ENCODE results near the gene HELQ.
"Not testable (repeated sequence)": the region's sequence is repeated elsewhere in the genome, so short reads cannot be mapped to it uniquely, and the experiment has no call there.

Gene HELQ, protein sequence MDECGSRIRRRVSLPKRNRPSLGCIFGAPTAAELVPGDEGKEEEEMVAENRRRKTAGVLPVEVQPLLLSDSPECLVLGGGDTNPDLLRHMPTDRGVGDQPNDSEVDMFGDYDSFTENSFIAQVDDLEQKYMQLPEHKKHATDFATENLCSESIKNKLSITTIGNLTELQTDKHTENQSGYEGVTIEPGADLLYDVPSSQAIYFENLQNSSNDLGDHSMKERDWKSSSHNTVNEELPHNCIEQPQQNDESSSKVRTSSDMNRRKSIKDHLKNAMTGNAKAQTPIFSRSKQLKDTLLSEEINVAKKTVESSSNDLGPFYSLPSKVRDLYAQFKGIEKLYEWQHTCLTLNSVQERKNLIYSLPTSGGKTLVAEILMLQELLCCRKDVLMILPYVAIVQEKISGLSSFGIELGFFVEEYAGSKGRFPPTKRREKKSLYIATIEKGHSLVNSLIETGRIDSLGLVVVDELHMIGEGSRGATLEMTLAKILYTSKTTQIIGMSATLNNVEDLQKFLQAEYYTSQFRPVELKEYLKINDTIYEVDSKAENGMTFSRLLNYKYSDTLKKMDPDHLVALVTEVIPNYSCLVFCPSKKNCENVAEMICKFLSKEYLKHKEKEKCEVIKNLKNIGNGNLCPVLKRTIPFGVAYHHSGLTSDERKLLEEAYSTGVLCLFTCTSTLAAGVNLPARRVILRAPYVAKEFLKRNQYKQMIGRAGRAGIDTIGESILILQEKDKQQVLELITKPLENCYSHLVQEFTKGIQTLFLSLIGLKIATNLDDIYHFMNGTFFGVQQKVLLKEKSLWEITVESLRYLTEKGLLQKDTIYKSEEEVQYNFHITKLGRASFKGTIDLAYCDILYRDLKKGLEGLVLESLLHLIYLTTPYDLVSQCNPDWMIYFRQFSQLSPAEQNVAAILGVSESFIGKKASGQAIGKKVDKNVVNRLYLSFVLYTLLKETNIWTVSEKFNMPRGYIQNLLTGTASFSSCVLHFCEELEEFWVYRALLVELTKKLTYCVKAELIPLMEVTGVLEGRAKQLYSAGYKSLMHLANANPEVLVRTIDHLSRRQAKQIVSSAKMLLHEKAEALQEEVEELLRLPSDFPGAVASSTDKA

DNA sequence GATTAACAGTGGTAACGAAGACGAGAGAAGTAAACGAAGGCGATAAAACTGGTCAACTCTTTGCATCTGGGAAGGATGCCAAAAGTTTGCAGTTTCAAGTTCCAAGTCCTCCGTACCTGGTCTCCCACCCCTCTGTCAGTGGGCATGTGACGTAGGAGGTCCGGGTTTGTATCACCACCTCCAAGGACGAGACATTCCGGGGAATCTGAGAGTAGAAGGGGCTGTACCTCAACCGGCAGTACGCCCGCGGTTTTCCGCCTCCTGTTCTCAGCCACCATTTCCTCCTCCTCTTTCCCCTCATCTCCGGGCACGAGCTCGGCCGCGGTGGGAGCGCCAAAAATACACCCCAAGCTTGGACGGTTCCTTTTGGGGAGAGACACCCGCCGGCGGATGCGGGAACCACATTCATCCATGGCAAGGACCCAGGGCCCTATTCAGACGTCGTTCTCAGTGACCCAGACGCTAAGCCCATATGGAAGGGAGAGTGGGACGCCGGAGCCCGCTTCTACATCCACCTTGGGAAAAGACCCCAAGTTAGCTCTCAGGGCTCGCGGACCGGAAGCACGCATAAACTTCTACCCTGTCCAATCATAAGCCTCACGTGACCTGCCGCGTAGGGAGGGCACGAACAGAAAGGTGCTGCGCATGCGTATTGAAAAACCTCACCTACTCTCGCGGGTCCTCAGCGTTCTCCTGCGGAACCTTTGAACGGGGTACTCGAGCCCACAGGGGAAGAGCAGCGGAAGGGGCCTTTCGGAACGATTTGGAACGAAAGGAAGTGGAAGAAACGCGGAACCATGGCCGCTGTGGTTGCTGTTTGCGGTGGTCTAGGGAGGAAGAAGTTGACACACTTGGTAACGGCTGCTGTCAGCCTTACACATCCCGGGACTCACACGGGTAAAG is at the start of gene HELQ, which contains the start of gene MRPS18C:
Gene HELQ (minus strand): TSS at position 543 of the 903 bp plus-strand sequence. CDS start 130 bp downstream, at position 413.
Gene MRPS18C (plus strand): TSS at position 778 of the 903 bp plus-strand sequence. CDS start 20 bp downstream, at position 798.
- peak; percentile 98 for DNase-seq (ENCODE audit: low read depth, low spot score)

DNA sequence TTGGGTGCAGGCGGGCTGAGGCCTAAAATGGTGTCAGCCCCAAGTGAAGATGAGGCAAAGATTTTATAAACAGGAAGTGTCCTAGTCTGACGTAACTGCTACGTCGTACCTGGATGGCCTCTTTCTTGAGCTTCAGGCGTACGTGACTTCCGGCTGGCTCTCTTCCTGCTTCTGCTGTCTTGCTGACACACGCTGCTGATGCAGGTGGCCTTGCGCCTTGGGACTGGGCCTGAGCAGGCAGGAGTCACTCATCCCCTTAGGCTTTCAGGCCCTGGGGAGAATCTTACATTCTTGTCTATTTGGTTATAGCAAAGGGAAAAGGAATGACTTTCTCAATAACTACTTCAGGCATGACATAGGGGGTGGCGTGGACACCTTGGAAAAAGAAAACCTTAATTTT is 49.4 kb upstream of the HELQ start:
- DNase-seq (ENCODE audit: low read depth, low spot score): no peak

DNA sequence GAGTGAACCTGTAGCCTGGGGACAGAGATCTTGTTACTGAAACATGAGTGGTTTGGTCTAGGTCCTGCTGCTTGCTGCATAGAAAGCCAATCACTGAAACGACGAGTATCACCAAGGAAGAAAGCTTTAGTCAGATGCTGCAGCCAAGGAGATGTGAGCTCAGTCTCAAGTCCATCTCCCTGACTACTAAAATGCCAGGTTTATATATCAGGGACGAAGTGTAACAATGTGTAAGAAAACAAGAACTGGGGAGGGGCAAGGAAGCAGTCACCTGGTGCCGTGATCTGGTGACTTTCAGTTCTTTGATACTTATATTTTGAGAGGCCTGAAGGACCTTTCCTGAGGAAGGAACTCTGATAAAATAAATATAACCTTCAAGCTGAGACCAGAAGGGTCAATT is 48.9 kb upstream of the HELQ start:
- no peak for DNase-seq (ENCODE audit: low read depth, low spot score)

DNA sequence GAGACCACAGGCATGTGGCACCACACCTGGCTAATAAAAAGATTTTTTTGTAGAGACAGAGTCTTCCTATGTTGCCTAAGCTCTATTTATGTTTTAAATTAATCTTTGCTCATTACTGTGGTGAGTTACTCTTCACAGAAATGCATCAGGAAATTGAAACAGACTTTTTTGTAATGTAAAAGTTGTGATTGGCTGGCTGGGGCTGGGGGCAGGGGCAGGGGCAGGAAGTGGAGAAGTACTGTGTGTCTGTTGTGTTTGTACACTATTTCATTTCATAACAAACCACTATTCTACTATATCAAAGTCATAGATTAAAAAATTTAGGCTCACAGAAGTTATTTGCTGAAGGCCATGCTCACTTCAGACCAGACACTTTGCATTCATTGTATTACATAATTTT is 48.4 kb upstream of the HELQ start:
- DNase-seq (ENCODE audit: low read depth, low spot score): no peak

DNA sequence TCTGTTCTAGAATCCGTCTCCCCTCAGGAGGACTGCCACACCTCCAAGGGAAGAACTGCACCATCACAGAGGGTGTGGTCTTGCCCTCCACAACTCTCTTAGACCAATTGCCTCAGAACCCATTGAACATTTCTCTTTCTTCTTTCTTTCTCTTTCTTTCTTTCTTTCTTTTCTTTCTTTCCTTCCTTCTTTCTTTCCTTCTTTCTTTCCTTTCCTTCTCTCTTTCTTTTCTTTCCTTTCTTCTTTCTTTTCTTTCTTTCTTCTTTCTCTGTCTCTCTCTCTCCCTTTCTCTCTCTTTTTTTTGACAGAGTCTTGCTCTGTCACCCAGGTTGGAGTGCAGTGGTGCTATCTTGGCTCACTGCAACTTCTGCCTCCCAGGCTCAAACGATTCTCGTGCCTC is 46.0 kb upstream of the HELQ start:
- DNase-seq (ENCODE audit: low read depth, low spot score): not testable (repeated sequence)

DNA sequence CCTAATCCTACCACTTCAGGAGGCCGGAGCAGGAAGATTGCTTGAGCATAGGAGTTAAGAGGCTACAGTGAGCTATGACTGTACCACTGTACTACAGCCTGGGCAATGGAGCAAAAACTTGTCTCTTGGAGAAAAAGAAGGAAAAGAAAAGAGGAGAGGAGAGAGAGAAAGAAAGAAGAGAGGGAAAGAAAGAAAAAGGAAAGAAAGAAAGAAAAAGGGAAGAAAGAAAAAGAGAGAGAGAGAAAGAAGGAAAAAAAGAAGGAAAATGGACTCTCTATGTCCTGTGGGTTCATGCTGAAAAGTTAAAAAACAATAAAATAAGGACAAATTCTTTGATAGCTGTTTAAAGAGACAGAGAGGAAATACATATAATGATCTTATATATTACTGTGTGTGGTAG is 42.6 kb upstream of the HELQ start:
- no peak for DNase-seq (ENCODE audit: low read depth, low spot score)

DNA sequence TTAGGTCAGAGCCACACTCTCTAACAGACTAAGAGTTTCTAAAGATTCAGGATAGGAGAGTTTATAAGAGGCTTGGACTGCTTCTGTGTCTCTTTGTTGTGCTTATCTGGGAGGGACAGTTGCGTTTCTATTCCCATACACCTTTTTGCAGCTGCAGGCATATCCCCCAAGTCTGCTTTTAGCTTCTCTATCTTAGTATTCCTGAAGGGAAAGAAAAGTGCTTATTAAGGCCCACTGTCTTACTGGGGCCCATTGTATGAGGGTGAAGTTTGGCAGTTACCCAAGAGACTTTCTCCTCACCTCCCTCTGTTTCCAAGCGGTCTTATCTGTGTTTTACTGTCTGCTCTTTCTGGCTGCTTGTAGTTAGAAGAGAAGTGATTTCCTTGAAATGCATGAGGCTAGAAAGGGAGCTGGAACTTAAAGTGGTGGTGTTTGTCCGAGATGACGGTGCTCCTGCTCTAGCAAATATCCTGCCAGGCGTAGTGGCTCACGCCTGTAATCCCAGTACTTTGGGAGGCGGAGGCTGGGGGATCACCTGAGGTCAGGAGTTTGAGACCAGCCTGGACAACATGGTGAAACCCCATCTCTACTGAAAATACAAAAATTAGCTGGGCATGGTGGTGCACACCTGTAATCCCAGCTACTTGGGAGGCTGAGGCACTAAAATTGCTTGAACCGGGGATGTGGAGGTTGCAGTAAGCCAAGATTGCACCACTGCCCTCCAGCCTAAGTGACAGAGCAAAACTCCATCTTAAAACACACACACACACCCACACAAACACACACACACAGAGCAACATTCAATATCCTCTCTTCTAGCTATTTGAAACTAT is 40.7 kb upstream of the HELQ start:
- DNase-seq (ENCODE audit: low read depth, low spot score): not testable (repeated sequence)

DNA sequence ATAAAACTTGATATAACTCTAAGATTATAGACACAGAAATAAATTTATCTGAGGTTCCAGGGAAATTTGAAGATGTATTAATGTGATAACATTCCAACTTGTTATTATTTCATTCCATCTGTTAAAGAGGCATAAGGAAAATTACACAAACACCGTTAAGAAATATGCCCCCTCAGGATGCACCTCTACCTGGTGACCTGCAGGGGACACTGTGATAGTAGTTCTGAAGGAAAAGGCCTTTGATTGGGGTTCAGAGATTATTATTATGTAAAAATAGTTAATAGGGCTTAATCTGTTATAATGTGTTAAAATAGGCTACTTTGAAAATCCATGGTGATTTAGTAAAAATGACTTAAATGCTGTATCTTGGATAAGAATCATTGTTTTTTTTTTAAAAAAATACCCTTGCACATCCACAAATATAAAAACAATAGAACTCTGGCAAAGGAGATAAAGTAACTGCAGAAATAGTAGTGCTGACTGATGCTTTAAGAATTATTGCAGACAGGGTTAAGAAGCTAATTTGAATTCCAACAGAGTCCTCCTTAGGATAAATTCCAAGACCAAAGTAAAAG is 35.3 kb upstream of the HELQ start:
- no peak for DNase-seq (ENCODE audit: low read depth, low spot score)

DNA sequence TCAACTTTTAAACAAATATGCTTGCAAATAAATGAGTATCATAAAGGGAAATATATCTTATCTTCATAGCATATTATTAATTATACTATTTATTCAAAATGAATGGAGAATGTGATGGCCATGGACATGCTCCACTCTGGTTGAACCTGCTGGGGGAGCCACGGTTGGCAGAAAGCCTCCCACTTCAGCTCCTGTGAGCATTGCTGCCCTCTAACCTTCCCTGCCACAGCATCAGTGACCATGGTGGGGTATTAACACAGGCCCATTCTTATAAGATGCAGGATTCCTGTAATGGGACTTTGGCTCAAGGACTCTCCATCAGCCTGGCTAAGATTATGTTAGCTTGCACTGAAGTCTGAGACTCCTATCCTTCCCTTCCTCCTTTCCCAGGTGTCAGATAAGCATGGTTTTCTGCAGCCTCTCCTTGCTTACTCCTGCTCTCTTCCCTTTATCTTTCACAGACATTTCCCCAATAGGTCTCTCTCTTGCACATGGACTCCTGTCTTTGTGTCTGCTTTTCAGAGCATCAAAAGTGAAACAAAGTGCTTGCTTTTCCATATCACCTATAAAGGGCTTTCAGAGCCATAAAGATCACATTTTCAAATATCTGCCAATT is 34.2 kb upstream of the HELQ start:
- no peak for DNase-seq (ENCODE audit: low read depth, low spot score)

DNA sequence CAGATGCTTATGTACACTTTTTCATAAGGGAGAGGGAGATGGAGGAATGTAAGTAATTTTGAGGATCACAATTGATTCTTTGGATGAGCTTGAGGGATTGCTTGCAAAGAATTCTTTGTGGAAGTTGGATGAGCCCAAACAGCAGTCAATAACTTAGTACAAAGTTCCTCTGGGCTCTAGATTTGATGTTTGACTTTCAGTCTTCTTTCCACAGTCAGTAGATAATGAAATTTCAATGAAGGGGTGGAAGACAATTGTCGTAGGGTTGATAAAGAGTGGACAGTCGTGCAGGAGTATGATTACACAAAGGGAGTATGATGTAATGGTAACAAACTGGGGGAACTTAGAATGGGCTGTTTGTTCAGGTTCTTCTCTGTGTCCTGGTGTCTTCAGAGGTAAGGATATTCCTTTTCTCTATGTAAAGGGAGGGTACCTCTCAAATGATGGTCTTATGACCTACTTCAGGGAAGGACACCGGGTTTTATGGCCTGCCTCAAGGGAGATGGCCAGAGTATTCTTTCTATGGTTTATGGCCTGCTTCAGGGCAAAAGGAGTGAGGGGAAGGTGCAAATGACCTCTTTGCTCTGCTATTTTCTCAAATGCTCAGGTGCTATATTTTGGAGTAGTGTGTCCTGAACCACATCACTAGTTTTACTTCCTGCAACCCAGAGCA is 31.0 kb upstream of the HELQ start:
- peak; percentile 60 for DNase-seq (ENCODE audit: low read depth, low spot score)

DNA sequence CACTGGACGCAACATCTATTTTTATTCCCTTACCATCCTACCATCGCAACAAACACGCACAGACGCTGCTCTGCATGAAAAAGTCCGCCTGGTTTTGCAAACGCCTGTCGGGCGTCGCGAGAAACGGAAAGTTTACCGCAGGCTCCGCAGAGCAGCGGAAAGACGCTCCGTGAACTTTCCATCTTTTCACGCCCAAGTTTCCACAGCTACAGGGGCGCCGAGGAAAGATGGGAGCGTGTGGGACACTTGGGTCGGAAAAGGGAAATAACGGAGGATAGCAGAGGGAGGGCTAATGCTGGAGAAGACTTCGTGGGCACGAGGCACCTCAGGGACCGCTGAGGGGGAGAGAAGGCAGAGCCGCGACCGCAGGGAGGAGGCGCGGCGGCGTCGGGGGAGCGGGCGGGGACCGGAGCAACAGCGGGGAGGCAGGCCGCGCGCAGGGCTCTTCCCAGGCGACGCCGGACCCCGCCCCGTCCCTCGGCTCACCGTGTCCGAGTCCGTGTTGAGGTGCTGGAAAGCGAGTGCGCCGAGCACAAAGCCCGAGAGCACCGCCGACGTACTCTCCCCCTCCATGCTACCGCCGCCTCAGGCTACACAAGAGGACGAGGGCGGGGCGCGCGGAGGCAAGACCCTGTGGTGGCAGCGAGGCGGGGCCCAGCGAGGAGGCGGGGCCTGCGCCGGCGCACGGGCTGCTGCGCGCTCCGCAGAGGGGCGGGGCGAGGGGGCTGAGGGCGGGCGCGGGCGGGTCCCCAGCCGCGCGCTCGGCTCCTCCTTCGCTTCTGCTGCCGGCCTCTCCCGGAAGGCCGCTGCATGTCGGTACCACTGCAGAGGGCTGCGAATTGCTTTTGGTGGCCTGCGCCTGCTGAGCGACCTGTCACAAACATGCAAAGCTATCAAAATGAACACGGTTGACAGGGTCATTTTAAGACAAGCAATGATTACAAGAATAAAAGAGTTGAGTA is 29.2 kb upstream of the HELQ start, which contains the start of gene ABRAXAS1:
Gene ABRAXAS1 (minus strand): TSS at position 601 of the 962 bp plus-strand sequence. CDS start 28 bp downstream, at position 573.
- DNase-seq (ENCODE audit: low read depth, low spot score): peak; percentile 95

DNA sequence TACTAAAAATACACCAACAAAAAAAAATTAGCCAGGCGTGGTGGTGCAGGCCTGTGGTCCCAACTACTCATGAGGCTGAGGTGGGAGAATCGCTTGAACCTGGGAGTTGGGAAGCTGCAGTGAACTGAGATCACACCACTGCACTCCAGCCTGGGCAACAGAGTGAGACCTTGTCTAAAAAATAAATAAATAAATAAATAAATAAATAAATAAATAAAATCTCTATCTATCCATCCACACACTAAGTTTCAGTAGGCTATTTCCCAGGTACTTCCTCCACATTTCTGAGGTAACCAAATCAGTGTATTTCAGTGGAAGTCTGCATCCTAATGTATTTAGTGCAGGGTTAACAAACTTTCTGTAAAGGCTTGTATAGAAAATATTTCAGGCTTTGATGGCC is 18.3 kb upstream of the HELQ start:
- no peak for DNase-seq (ENCODE audit: low read depth, low spot score)

DNA sequence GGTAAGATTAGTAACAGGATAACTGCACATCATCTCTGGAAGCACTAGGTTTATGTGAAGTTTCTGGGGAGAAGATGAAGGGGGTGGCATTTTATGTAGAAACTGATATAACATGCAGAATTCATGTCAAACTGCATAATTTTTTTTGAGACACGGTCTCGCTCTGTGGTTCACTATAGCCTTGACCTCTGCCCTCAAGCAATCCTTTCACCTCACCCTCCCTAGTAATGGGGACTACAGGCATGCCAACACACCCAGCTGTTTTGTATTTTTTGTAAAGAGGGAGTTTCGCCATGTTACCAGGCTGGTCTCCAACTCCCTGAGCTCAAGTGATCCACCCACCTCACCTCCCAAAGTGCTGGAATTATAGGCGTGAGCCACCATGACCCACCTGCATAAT is 17.8 kb upstream of the HELQ start:
- no peak for DNase-seq (ENCODE audit: low read depth, low spot score)

DNA sequence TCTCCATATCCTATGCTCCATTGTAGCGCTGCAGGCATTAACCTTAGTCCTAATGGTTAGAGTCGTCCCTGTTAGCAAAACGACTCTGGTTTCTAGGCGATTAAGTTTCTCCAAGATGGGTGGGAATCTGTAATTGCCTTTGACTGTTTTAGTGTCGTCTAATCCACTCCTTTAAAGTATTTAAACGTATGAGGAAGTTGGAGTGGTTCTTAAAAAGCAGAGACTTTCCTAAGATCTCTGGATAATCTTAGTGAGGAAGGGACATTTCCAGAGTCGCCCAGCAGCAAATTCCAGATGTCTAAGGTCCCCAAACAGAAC is 520 bp upstream of the HELQ start:
- no peak for DNase-seq (ENCODE audit: low read depth, low spot score)

DNA sequence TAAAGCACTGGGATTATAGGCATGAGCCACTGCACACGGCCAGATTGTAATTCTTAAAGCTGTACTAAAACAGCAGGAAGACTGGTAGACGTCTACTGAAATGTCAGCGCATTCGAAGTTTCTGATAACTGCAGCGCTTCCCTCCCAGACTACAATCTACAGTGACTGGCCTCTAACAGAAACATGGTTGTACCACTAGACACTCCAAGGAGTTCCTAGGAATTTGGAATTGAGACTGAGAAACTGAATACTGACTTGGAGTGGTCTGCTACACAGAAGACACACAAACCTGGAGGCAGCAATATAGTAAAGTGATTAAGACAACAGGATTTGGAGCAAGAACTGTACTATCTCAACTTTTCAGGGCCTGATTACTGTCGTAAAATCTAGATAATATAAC is 937 bp downstream of the HELQ start:
- DNase-seq (ENCODE audit: low read depth, low spot score): peak; percentile 6

DNA sequence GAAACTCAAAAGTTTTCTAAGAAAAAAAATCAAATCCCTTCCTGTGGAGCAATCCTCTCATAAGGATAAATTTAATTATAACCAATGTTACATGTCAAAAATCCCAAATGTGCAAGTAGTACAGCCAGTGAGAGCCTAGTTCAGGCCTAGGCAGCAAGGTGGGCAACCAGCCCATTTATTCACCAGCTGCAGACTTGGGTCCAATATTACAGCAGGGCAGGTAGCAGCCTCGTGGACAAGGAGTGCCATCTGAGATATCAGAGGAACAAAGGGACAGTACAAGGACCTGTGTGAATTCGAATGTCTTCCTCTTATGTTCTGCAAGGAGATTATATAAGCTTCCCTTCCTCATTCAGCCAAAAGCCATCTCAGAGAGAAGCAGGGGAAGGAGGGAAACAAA is 6.6 kb downstream of the HELQ start:
- DNase-seq (ENCODE audit: low read depth, low spot score): no peak

DNA sequence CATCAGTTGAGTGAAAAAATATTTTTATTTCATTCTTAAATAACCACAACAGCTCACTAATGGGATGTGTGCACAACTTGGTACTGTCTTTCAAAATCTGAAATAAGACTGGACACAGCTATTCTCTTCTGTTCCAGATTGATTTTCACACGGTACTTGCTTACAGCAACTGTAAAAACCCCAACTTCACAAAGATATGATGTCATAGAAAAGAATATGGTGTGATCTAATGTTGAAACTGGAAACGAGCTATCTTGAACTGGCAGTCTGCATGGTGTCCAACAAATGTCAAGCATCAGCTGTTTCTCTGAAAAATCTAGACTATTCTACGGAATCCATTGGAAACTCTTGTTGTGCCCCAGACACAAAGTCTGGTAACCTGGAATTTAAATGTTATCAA is 14.7 kb downstream of the HELQ start:
- DNase-seq (ENCODE audit: low read depth, low spot score): no peak

Data from ELF-1 (cell line).